A673 (cell line): ENCODE data around the gene SPAG6.

Source experiments
- CTCF ChIP-seq: fragments of 300-800, 200-600 bp; sonication (generic); conservative IDR thresholded peaks from 2 replicates; pipeline ENCODE4 v1.5.1; 2017; ENCODE audit warnings: low read depth, mild to moderate bottlenecking, antibody characterized with exemption, low read length, moderate library complexity, mixed read lengths
- EZH2 ChIP-seq: fragments of 200-600 bp; sonication (generic); IDR thresholded peaks from 2 replicates; pipeline ENCODE4 v1.6.1; 2017; ENCODE audit warnings: borderline replicate concordance, low read depth, mild to moderate bottlenecking, mixed read lengths, antibody characterized with exemption, low read length; ENCODE audit not compliant: poor library complexity, severe bottlenecking

GRCh38 chr10:22324413-22324812, 20.9 kb upstream of the SPAG6 start:
- TF ChIP-seq CTCF (no peak), EZH2 (no peak)
